Measurements from ENCODE around the gene DSCAM.

GRCh38 chr21:40732253-40733023 lies 114.5 kb downstream of the DSCAM start:
- TF ChIP-seq POLR2A (IDR thresholded peaks at IDR 0.05; ENCODE audit: low read depth, low read length) (no peak), TAF1 (IDR thresholded peaks at IDR 0.05; ENCODE audit: borderline replicate concordance, low read depth, low read length) (no peak)
